Measurements from ENCODE around the gene MYOC. TPM values are rescaled to one million over a fixed set of nuclear protein-coding genes. Genes with fewer than 3 reads are reported as not detected.

MYOC gene
- total RNA-seq, 1 donor from 2014 or later, result not detected

DNA sequence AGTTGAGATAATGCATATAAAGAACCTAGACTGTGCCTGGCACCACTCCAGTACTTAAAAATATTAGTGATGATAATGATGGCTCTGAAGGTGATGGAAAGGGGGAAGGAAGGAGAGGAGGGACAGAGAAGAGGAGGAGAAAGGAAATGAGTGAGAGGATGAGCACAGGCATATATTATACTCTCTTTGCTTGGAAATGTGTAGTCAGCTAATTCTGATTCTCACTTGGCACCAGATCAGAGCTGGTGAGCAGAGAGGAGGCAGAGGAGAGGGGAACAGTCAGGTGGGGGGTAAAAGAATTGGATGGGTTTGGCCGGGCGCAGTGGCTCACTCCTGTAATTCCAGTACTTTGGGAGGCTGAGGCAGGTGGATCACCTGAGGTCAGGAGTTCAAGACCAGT, 24.3 kb upstream of the MYOC start:
- Mint-ChIP-seq H3K9me3 (peaks cover under 1% of the 10 kb centered on the region), H3K27ac (no peak overlapping the region), H3K4me3 (no peak overlapping the region), H3K27me3 (peaks cover 8% of the 10 kb centered on the region), H3K4me1 (no peaks in the 10 kb centered on the region), H3K36me3 (ENCODE audit: low read depth) (no peaks in the 10 kb centered on the region)
- DNase-seq, result no peak
- ATAC-seq (ENCODE audit: low read depth), result no peak
- POLR2A ChIA-PET, result no interaction called here
- TF ChIP-seq, protein P1, sequence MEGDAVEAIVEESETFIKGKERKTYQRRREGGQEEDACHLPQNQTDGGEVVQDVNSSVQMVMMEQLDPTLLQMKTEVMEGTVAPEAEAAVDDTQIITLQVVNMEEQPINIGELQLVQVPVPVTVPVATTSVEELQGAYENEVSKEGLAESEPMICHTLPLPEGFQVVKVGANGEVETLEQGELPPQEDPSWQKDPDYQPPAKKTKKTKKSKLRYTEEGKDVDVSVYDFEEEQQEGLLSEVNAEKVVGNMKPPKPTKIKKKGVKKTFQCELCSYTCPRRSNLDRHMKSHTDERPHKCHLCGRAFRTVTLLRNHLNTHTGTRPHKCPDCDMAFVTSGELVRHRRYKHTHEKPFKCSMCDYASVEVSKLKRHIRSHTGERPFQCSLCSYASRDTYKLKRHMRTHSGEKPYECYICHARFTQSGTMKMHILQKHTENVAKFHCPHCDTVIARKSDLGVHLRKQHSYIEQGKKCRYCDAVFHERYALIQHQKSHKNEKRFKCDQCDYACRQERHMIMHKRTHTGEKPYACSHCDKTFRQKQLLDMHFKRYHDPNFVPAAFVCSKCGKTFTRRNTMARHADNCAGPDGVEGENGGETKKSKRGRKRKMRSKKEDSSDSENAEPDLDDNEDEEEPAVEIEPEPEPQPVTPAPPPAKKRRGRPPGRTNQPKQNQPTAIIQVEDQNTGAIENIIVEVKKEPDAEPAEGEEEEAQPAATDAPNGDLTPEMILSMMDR (IDR thresholded peaks at IDR 0.05), result no peak
- intact Hi-C loops (cut with micrococcal nuclease), result no loop called here
- CTCF ChIA-PET, result no interaction called here

DNA sequence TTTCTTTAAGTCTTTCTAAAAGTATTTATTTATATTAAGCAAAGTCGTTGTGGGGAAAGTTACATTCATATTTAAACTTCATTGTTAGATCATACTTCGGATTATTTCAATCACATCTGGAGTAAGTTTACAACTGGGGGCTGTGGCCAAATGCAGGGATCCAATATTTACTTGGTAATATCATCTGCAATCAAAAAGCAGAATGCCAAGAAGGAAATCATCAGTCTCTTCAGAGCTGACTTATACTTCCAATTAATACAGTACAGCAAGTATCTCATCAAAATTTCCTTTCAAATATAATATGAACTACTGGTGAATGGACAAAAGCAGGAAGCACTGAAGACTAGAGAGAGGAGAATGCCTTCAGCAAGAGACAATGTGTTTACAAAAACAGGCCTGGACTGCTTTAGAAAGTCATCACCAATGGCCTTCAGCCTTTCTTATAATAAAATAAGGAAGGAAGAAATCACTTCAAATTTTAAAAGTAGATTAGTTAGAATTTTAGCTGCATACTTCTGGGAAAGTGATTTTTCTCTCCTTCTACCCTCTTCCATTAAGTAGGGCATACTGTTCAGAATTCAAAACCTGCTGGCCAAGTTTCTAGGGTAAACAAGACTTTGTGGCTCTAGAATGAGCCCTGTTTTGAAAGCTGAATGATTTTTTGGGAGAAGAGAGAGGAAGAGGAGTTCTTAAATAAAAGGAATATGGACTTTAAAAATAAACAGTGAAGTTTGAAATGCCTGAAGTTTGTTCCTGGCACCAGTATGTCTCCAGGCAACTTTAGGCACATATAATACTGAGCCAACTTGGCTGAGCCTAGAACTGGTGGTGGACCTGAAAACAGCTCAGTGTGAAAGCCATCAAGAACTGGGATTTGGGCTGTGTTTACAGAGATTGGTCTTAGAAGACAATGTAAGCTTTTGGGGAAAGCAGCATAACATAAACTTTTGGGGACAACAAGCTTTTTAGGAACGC, 22.2 kb upstream of the MYOC start:
- intact Hi-C loops (cut with micrococcal nuclease), result no loop called here
- DNase-seq, result no peak
- no peak overlapping the region for H3K27ac Mint-ChIP-seq
- H3K4me3 Mint-ChIP-seq, result no peak overlapping the region
- CTCF ChIA-PET, result no interaction called here
- ATAC-seq (ENCODE audit: low read depth), result no peak
- H3K36me3 Mint-ChIP-seq (ENCODE audit: low read depth), result no peaks in the 10 kb centered on the region
- no peaks in the 10 kb centered on the region for H3K9me3 Mint-ChIP-seq
- peaks cover 12% of the 10 kb centered on the region for H3K27me3 Mint-ChIP-seq
- no peaks in the 10 kb centered on the region for H3K4me1 Mint-ChIP-seq
- POLR2A ChIA-PET, result no interaction called here
- TF ChIP-seq, protein P1 (IDR thresholded peaks at IDR 0.05), result no peak

DNA sequence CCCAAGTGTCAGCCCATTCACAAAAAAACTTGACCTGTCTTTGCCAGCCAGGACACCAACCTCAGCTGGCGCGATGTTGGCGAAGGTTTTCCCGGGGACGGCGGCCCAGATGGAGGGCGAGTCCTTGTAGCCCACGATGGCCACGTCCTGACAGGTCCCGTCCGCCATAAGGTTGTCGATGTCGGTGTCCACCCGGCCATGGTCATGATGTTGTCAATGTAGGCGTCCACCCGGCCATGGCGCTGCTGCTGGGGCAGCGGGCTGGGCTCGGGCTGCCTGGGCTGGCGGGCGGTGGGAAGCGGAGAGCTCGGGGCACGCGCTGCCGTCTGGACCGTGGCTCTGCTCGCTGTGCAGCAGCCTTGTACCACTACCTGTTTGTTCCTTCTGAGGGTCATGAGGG, 18.3 kb upstream of the MYOC start:
- intact Hi-C loops (cut with micrococcal nuclease), result no loop called here
- Mint-ChIP-seq H3K4me1 (no peaks in the 10 kb centered on the region), H3K27me3 (peaks cover 8% of the 10 kb centered on the region), H3K9me3 (no peaks in the 10 kb centered on the region), H3K36me3 (ENCODE audit: low read depth) (no peaks in the 10 kb centered on the region), H3K4me3 (no peak overlapping the region), H3K27ac (no peak overlapping the region)
- TF ChIP-seq, protein P1 (IDR thresholded peaks at IDR 0.05), result no peak
- ATAC-seq (ENCODE audit: low read depth) (no peak), DNase-seq (no peak)
- ChIA-PET POLR2A (no interaction called here), CTCF (no interaction called here)

DNA sequence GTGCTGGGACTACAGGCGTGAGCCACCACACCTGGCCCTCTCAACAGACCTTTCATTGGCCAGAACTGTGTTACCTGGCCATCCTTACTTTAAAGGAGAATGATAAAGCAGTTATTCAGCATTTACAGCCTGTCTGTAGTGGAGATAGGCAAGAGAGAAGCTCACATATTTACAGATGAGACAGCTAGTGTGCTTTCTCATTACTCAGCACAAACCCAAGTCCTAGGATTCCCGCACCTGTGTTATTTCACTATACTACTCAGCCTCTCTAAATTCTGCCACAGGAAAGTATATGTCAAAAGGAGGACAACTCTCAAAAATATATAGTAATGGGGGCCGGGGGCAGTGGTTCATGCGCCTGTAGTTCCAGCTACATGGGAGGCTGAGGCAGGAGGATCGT, 15.9 kb upstream of the MYOC start:
- POLR2A ChIA-PET, result no interaction called here
- intact Hi-C loops (cut with micrococcal nuclease), result no loop called here
- H3K36me3 Mint-ChIP-seq (ENCODE audit: low read depth), result no peaks in the 10 kb centered on the region
- ATAC-seq (ENCODE audit: low read depth) (no peak), DNase-seq (no peak)
- no peak overlapping the region for H3K27ac Mint-ChIP-seq
- no peaks in the 10 kb centered on the region for H3K9me3 Mint-ChIP-seq
- H3K27me3 Mint-ChIP-seq, result peaks cover 8% of the 10 kb centered on the region
- H3K4me3 Mint-ChIP-seq, result no peak overlapping the region
- no peaks in the 10 kb centered on the region for H3K4me1 Mint-ChIP-seq
- CTCF ChIA-PET, result no interaction called here
- TF ChIP-seq, protein P1 (IDR thresholded peaks at IDR 0.05), result no peak

DNA sequence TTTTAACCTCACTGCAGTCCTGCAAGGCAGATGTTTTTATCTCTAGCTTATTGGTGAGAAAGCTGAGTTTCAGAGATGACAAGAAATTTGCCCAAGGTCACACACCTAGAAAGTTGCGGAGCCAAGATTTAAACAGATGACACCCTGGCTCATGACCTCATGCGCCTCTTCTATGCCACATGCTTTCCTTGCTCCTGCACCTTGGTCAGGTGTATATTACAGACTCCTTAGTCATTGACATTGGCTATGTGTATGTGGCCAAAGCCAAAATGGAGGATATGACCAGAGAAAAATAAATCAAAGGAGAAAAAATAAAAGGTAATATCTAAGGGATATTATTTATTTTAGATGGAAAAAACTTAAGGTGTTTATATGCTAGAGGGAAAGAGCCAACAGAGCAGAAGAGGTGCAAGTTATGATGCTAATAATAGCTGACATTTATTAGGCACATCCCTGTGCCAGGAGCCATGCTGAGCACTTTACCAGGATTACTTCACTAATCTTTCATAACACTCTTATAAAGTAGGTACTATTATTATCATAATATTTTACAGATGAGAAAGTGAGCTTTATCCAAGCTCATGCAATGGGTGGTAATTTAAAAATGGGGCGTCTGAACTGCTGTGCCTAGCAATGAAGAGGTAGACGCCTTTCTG, 13.8 kb upstream of the MYOC start:
- Mint-ChIP-seq H3K27me3 (peaks cover 4% of the 10 kb centered on the region), H3K27ac (no peak overlapping the region), H3K4me1 (no peaks in the 10 kb centered on the region), H3K9me3 (no peaks in the 10 kb centered on the region), H3K4me3 (no peak overlapping the region), H3K36me3 (ENCODE audit: low read depth) (no peaks in the 10 kb centered on the region)
- DNase-seq, result no peak
- ChIA-PET CTCF (no interaction called here), POLR2A (no interaction called here)
- TF ChIP-seq, protein P1 (IDR thresholded peaks at IDR 0.05), result no peak
- intact Hi-C loops (cut with micrococcal nuclease), result no loop called here
- ATAC-seq (ENCODE audit: low read depth), result no peak

Measured in activated B cell treated with CpG ODN at 0.5 μM for 24 hours (primary cell).